GM12865 (cell line): Measurements from ENCODE around the gene CRHR1.

Experiments
- DNase-seq: peaks from one replicate; pipeline ENCODE4 v3.0.0; 2010; ENCODE audit warnings: low read depth
- H3K4me3 ChIP-seq: 2 replicates; pipeline ENCODE4 v1.5.1; 2011; ENCODE audit warnings: mild to moderate bottlenecking, low read depth, low read length, control low read depth
- TF ChIP-seq, protein P1 (sequence below): IDR thresholded peaks from 2 replicates; pipeline ENCODE4 v1.5.1; 2011; ENCODE audit warnings: low read length, control low read depth, low read depth, inconsistent platforms; ENCODE audit not compliant: insufficient read depth; ENCODE audit errors: missing control alignments

The CRHR1 gene

DNA sequence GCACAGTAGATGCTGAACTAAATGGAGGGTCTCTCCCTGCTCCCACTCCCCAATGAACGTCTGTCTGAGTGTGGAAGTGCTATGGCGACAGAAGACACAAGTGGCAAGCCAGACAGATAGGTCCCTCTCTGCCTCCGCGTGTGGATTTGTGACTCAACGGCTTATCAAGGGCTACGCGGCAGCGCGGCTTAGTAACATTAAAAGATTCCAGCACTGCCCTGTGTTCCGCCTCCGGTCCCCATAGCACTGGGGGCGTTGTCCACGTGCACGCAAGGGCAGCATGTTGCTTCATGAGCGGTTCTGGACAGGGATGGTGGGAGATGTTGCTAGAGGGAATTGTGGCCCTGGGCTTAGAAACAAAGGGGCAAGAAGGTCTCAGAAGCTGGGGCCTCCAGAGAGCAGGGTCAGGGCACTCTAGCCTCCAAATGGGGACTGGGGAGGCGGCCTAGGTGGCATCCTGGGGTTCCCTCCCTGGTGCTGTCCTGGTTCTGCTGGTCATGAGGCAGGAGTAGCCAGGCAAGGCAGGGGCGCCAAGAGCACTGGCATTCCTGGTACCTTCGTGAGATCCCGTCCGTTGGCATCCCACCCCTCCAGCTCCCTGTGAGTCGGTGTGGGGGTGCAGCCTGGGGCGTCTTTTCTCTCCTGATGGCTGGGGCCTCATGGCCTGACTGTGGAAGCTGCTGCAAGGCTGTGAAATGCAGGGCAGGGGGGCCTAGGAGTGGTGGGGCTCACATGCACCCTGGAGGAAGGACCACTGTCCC lies 9.1 kb downstream of the CRHR1 start:
- TF ChIP-seq, protein P1, sequence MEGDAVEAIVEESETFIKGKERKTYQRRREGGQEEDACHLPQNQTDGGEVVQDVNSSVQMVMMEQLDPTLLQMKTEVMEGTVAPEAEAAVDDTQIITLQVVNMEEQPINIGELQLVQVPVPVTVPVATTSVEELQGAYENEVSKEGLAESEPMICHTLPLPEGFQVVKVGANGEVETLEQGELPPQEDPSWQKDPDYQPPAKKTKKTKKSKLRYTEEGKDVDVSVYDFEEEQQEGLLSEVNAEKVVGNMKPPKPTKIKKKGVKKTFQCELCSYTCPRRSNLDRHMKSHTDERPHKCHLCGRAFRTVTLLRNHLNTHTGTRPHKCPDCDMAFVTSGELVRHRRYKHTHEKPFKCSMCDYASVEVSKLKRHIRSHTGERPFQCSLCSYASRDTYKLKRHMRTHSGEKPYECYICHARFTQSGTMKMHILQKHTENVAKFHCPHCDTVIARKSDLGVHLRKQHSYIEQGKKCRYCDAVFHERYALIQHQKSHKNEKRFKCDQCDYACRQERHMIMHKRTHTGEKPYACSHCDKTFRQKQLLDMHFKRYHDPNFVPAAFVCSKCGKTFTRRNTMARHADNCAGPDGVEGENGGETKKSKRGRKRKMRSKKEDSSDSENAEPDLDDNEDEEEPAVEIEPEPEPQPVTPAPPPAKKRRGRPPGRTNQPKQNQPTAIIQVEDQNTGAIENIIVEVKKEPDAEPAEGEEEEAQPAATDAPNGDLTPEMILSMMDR, result no peak
- H3K4me3 ChIP-seq, result no peak overlapping the region
- DNase-seq, result no peak

DNA sequence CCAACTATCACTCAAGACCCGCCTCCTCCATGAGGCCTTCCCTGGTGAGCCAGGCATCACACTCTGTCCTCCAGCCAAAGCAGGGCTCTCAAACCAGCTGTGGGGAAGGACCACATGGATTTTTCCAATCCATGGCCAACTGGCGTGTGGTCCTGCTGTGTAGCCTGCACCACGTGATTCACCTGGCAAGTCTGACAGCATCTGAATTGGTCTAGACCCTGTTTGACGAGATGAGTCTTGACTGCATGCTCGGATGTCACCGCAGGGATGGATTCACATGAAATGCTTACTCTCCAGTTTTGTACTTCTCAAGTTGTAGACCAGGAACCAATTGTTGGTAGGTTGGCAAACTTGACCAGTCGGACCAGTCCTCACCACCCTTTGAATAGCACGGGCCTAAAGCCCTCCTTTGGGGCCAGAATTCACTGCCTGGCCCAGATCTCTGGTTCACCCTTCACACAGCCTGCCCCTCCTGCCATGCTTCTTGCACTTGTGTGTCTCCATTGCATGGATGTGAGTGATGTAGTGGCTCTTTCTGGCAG lies 9.9 kb downstream of the CRHR1 start:
- TF ChIP-seq, protein P1, result no peak
- no peak overlapping the region for H3K4me3 ChIP-seq
- no peak for DNase-seq

DNA sequence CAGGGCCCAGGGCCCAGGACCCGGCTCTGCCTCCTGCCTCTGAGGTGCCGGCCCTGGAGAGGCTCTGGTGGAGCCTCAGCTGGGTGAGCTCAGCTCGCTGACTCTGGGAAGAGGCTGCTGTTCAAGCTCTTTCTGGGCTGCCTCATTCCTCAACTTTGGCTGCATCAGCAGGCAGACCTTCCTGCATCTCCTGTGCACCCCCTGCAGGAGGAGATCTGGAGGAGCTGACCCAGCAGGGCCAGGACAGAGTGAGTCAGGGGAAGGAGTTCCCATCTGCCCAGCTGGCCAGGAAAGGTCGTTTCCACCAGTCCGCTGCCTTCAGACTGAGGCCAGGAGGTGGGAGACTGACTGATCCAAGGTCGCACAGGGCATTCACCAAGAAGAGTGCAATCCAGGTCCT lies 10.7 kb downstream of the CRHR1 start:
- TF ChIP-seq, protein P1, result no peak
- H3K4me3 ChIP-seq, result no peak overlapping the region
- DNase-seq, result no peak

DNA sequence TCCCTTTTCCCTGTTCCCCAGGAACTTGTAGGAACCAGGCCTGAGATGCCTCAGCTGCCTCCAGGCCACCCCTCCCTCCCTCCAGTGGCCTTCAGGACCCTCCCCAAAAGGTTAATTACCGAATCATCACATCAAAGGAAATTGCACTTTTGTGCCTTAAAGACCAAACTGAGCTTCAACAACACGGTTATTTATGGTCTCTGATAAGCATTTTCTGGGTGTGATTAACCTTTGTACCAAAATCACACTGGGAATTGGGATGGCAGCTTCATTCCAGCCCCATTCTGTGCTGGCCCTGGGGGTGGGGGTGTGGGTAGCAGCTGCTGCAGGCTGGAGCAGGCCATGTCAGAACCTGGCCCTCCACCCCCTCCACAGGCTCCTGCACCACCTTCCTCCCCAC lies 16.7 kb downstream of the CRHR1 start:
- DNase-seq, result no peak
- TF ChIP-seq, protein P1, result no peak
- H3K4me3 ChIP-seq, result no peak overlapping the region

DNA sequence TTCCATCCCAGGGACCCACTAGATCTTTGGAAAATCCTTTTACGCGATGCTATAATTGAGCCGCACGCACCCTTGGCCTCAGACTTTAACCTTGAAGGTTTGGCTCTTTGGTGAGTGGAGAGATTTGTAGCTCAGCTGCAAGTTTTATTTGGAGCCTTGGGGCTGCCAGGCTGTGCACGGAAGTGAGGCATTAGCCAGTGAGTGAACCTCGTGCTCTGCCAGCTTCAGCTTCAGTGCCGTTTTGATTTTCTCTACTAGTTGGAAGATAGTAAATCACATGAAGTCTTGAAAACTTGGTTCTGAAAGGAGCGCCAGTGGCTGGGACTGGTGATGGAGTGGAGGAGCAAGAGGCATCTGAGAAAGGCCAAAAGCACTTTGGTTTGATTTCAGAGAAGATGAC lies 17.3 kb downstream of the CRHR1 start:
- DNase-seq, result no peak
- no peak overlapping the region for H3K4me3 ChIP-seq
- TF ChIP-seq, protein P1, result no peak

DNA sequence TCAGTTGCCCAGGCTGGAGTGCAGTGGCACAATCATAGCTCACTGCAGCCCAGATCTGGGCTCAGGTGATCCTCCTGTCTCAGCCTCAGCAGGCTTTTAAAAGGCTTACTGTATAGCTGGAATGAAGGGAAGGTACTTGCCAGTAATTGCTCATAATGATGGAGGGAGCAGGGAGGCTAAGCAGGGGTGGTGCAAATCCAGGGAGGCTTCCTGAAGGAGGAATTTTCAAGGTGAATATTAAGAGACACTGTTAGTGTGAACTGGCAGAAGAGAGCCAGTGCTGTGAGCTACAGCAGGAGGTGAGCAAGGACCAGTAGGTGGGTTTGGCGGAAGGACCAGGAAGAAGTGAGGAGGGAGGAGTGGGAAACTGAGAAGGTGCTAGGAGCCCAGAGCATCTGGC lies 24.7 kb downstream of the CRHR1 start:
- no peak overlapping the region for H3K4me3 ChIP-seq
- no peak for DNase-seq
- TF ChIP-seq, protein P1, result no peak

DNA sequence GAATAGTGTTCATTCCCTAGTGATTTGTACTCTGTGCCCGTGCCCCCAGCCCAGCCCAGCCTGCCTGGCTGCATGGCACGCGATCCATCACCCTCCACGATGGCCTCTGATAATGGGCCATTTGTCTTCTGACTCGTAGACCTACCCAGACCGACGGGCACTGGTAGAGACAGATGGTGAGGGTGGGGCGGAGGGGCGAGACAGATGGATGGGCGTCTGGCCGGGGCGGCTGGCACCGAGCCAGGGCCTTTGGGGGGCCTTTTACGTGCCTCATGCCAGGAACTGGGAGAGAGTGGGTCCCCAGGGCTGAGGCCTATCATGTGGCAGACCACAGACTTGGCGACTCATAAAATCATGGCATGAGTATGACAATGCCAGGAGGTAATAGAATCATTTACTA lies 25.4 kb downstream of the CRHR1 start:
- no peak for DNase-seq
- TF ChIP-seq, protein P1, result no peak
- no peak overlapping the region for H3K4me3 ChIP-seq
